ENCODE results near the gene TRIM71.

DNA sequence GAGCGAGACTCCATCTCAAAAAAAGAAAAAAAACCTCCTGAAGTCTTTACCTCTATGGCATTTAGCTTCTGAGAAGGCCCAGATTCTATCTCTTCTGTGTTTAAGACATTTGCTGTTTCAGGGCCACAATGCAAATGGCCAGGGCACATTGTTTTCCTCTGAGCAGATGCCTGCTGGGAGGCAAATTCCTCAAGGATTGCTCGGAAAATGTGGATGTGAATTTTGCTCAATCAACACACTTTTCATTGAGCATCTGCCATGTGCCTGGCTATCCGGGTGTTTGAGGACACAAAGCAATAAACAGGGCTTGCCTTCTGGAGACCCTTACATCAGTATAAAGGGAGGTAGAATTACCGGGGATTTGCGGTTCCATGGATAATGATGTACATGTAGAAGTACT is 20.0 kb downstream of the TRIM71 start:
- TF ChIP-seq, protein P1, sequence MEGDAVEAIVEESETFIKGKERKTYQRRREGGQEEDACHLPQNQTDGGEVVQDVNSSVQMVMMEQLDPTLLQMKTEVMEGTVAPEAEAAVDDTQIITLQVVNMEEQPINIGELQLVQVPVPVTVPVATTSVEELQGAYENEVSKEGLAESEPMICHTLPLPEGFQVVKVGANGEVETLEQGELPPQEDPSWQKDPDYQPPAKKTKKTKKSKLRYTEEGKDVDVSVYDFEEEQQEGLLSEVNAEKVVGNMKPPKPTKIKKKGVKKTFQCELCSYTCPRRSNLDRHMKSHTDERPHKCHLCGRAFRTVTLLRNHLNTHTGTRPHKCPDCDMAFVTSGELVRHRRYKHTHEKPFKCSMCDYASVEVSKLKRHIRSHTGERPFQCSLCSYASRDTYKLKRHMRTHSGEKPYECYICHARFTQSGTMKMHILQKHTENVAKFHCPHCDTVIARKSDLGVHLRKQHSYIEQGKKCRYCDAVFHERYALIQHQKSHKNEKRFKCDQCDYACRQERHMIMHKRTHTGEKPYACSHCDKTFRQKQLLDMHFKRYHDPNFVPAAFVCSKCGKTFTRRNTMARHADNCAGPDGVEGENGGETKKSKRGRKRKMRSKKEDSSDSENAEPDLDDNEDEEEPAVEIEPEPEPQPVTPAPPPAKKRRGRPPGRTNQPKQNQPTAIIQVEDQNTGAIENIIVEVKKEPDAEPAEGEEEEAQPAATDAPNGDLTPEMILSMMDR (IDR thresholded peaks at IDR 0.05): no peak
- TF ChIP-seq POLR2A (IDR thresholded peaks at IDR 0.05): no peak

All from Peyer's patch (tissue), 4 donors.